HFFc6 (cell line): ENCODE measurements around the gene NR6A1. TPM values are rescaled to one million over a fixed set of nuclear protein-coding genes. Genes with fewer than 3 reads are reported as not detected.

Experiments
- DNase-seq: peaks from one replicate; pipeline ENCODE4 v3.0.0-alpha.2; 2018
- H3K27ac Mint-ChIP-seq: 2 replicates; pipeline ENCODE4 v1.8.0; 2020; ENCODE audit warnings: mild to moderate bottlenecking, mixed read lengths
- H3K27me3 Mint-ChIP-seq: 2 replicates; pipeline ENCODE4 v1.8.0; 2021; ENCODE audit warnings: mild to moderate bottlenecking, moderate library complexity, mixed read lengths; ENCODE audit not compliant: insufficient read depth
- H3K36me3 Mint-ChIP-seq: 2 replicates; pipeline ENCODE4 v1.8.0; 2021; ENCODE audit warnings: low read depth, mixed read lengths
- H3K4me1 Mint-ChIP-seq: 2 replicates; pipeline ENCODE4 v1.8.0; 2020; ENCODE audit warnings: low read depth, mixed read lengths
- H3K4me3 Mint-ChIP-seq: 2 replicates; pipeline ENCODE4 v1.8.0; 2020; ENCODE audit warnings: mild to moderate bottlenecking, moderate library complexity, mixed read lengths
- H3K9me3 Mint-ChIP-seq: 2 replicates; pipeline ENCODE4 v1.8.0; 2020; ENCODE audit warnings: mild to moderate bottlenecking, mixed read lengths
- total RNA-seq, 6 experiments: library from RNA; stranded (reverse); fragmentation: NEBNext Ultra II Directional; extraction: Animal tissue kit (Norgen Biotek cat#: 25700); gene quantifications; 2 replicates in 1 of 6; 3 replicates in 5 of 6; pipeline ENCODE4 v1.2.3, GENCODE V29; 2021
- TF ChIP-seq, protein P1 (sequence below): fragments of 200-600 bp; sonication (generic); IDR thresholded peaks from 2 replicates; pipeline ENCODE4 v1.5.0; 2021; ENCODE audit warnings: antibody characterized with exemption, mild to moderate bottlenecking

Gene NR6A1
- total RNA-seq, 6 experiments from 2014 or later = 0.05 to 0.26 (median 0.13) TPM

DNA sequence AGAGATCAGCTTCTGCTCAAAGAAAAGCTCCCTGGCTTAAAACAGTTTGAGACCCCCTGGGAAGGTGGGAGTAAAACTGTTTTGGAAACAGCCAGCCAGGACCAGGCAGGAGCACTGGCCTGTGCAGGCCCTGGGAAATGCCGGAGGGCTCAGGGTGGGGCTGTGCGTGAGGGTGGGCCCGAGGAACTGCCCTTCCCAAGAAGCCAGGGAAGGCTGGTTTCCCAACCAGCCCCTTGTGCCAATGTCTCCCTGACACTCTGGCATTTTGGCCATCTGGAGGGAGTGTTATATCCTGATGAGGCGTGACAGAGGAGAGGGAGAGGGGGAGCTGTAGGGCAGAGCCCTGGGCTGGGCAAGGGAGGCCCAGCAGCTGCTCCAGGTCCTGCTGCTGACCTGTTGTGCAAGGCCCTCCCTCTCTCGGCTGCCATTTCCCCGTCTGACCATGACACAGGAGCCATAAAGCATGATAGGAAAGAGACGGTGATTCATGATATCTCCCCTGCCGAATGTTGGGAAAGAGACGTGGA, 22.0 kb upstream of the NR6A1 start:
- Mint-ChIP-seq H3K4me3 (no peak overlapping the region), H3K36me3 (no peaks in the 10 kb centered on the region), H3K9me3 (no peaks in the 10 kb centered on the region), H3K4me1 (peaks cover 20% of the 10 kb centered on the region), H3K27ac (no peak overlapping the region), H3K27me3 (peaks cover 10% of the 10 kb centered on the region)
- DNase-seq = peak; percentile 32
- TF ChIP-seq, protein P1, sequence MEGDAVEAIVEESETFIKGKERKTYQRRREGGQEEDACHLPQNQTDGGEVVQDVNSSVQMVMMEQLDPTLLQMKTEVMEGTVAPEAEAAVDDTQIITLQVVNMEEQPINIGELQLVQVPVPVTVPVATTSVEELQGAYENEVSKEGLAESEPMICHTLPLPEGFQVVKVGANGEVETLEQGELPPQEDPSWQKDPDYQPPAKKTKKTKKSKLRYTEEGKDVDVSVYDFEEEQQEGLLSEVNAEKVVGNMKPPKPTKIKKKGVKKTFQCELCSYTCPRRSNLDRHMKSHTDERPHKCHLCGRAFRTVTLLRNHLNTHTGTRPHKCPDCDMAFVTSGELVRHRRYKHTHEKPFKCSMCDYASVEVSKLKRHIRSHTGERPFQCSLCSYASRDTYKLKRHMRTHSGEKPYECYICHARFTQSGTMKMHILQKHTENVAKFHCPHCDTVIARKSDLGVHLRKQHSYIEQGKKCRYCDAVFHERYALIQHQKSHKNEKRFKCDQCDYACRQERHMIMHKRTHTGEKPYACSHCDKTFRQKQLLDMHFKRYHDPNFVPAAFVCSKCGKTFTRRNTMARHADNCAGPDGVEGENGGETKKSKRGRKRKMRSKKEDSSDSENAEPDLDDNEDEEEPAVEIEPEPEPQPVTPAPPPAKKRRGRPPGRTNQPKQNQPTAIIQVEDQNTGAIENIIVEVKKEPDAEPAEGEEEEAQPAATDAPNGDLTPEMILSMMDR = no peak

- TF ChIP-seq, protein P1 = 0 out of 2 replicates have a peak, but pooled peaks have one; percentile 11
- H3K36me3 Mint-ChIP-seq = no peaks in the 10 kb centered on the region
- H3K27ac Mint-ChIP-seq = no peak overlapping the region
- no peak for DNase-seq
- H3K4me3 Mint-ChIP-seq = no peak overlapping the region
- no peaks in the 10 kb centered on the region for H3K9me3 Mint-ChIP-seq
- H3K27me3 Mint-ChIP-seq = peaks cover 10% of the 10 kb centered on the region
- H3K4me1 Mint-ChIP-seq = peaks cover 20% of the 10 kb centered on the region
Observed at GRCh38 chr9:124792257-124793014, 21.3 kb upstream of the NR6A1 start.

- Mint-ChIP-seq H3K27ac (no peak overlapping the region), H3K27me3 (peaks cover 10% of the 10 kb centered on the region), H3K9me3 (no peaks in the 10 kb centered on the region), H3K4me3 (no peak overlapping the region), H3K4me1 (peaks cover 14% of the 10 kb centered on the region), H3K36me3 (no peaks in the 10 kb centered on the region)
- TF ChIP-seq, protein P1 = no peak
- DNase-seq = no peak
Observed at GRCh38 chr9:124790801-124791505, 19.8 kb upstream of the NR6A1 start.

DNA sequence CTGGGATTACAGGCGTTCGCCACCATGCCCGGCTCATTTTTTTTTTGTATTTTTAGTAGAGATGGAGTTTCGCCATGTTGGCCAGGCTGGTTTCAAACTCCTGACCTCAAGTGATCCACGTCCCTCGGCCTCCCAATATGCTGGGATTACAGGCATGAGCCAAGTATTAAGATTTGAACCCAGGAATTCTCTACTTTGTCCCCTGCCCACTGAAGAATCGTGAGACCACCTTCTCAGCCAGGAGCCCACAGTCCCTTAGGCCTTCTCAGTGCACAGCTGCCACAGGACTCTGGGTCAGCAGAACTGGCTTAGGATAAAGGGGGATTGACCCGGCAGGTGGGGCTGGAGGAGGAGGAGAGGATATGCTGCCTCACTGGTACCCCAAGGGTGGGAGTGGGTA, 19.2 kb upstream of the NR6A1 start:
- no peak for DNase-seq
- peaks cover 14% of the 10 kb centered on the region for H3K4me1 Mint-ChIP-seq
- H3K4me3 Mint-ChIP-seq = no peak overlapping the region
- TF ChIP-seq, protein P1 = no peak
- H3K9me3 Mint-ChIP-seq = no peaks in the 10 kb centered on the region
- no peak overlapping the region for H3K27ac Mint-ChIP-seq
- H3K36me3 Mint-ChIP-seq = no peaks in the 10 kb centered on the region
- peaks cover 10% of the 10 kb centered on the region for H3K27me3 Mint-ChIP-seq

- DNase-seq = no peak
- Mint-ChIP-seq H3K27ac (no peak overlapping the region), H3K36me3 (no peaks in the 10 kb centered on the region), H3K9me3 (no peaks in the 10 kb centered on the region), H3K4me1 (peaks cover 17% of the 10 kb centered on the region), H3K27me3 (peaks cover 10% of the 10 kb centered on the region), H3K4me3 (no peak overlapping the region)
- TF ChIP-seq, protein P1 = no peak
Observed at GRCh38 chr9:124789531-124789930, 18.4 kb upstream of the NR6A1 start.
